Prostate gland (tissue), 2 donors: ENCODE results near the gene AMN. TPM values are rescaled to one million over a fixed set of nuclear protein-coding genes. Genes with fewer than 3 reads are reported as not detected.
"Not testable (repeated sequence)": the region's sequence is repeated elsewhere in the genome, so short reads cannot be mapped to it uniquely, and the experiment has no call there.

Experiments used
- DNase-seq: peaks from one replicate; pipeline ENCODE4 v3.0.0-alpha.2; 2019; ENCODE audit warnings: low spot score
- H3K27ac ChIP-seq, 2 donors: fragments of 200-600 bp; sonication (generic); 2 replicates each; pipeline ENCODE4 v1.5.1; 2017 to 2019
- H3K27me3 ChIP-seq: fragments of 200-600 bp; sonication (generic); replicated peaks from 2 replicates; pipeline ENCODE4 v1.5.1; 2019; ENCODE audit not compliant: insufficient read depth
- H3K36me3 ChIP-seq, 2 donors: fragments of 200-600 bp; sonication (generic); 1 replicate in 1 of 2; 2 replicates in 1 of 2; pipeline versions ENCODE4 v1.5.1 to v1.8.1; 2017 to 2019
- H3K4me1 ChIP-seq: fragments of 200-600 bp; sonication (generic); replicated peaks from 2 replicates; pipeline ENCODE4 v1.5.1; 2019
- H3K4me3 ChIP-seq, 2 donors: fragments of 200-600 bp; sonication (generic); 2 replicates each; pipeline ENCODE4 v1.5.1; 2017 to 2019
- H3K9me3 ChIP-seq: fragments of 200-600 bp; sonication (generic); 2 replicates; pipeline ENCODE4 v1.5.1; 2017
- POLR2A ChIP-seq: fragments of 450-650 bp; IDR thresholded peaks from one replicate; pipeline ENCODE4 v1.6.1; 2016; ENCODE audit warnings: antibody characterized with exemption, mild to moderate bottlenecking
- POLR2AphosphoS5 ChIP-seq: sonication (generic); formaldehyde crosslinking; IDR thresholded peaks from one replicate; pipeline ENCODE4 v1.6.1; 2017; ENCODE audit warnings: antibody characterized with exemption
- WGBS: methylation state at CpG from one replicate; pipeline ENCODE4 v1.1.5; 2018; 5-methylcytosine and 5-hydroxymethylcytosine counted together
- intact Hi-C: fragments of 100-400 bp; cut with DNase I; formaldehyde crosslinking; loops from one replicate; pipeline ENCODE4 v1.14.2; 2022
- total RNA-seq, 2 donors: library from RNA; depleted of rRNA; stranded (reverse); fragments of >200 nt; gene quantifications; one replicate each; pipeline ENCODE4 v1.1.0, GENCODE V29; 2016
- TF ChIP-seq, protein P1 (sequence below), 4 experiments: fragments of 200-600 bp in 2 of 4; fragments of 450-650 bp in 2 of 4; sonication (generic) in 2 of 4; IDR thresholded peaks; 1 replicate in 3 of 4; 2 replicates in 1 of 4; pipeline ENCODE4 v1.5.1; 2016 to 2019; ENCODE audit warnings: antibody characterized with exemption in 4 of 4, mild to moderate bottlenecking in 2 of 4, moderate library complexity in 2 of 4

The AMN gene
- total RNA-seq, 2 donors from 2014 or later = 0.91 to 1.6 TPM

DNA sequence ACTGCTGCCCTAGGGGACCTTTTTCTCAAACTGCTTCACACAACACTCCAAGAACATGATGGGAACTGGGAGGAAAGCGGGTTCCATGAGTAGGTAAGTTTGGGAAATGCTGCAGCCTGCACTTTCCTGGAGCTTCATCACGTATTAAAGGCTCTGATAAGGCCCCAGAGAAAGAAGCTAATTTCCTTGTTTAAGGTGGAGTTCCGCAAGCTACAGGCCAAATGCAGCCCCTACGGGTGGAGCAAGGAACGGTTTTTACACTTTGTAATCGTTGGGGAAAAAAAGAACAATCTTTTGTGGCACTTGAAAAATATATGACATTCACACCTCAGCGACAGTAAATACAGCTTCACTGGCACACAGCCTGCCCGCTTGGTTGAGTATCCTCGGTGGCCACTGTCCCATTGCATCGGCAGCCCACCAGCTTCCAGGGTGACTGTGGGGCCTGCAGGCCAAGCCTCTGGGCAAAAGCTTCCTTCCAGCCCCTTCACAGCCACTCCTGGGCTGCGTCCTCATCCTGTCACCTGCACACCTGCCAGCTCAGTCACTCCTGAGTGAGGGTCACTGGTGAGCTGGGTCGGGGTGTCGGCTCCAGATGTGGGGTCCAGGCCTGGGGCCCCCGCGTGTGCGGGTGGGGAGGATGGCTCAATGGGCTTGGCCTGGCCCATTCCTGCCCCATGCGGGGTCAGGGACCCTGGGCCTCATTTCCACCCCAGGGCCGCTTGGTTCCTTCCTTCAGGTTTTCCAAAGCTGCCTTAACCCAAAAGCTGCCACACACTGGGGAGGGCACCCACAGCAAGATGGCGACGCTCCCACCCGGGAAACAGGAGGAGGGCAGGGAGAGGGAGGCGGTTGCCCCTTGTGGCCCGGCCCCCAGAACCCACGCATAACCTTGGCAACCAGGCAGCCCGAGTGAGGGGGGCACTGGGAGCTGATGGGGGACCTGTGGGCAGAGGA, 2.4 kb downstream of the AMN start:
- H3K4me3 ChIP-seq = no peak overlapping the region
- H3K4me1 ChIP-seq = peaks cover 16% of the 10 kb centered on the region
- no peak overlapping the region for H3K27ac ChIP-seq
- DNase-seq = no peak
- H3K36me3 ChIP-seq = no peaks in the 10 kb centered on the region
- intact Hi-C loops = no loop called here
- TF ChIP-seq, protein P1, sequence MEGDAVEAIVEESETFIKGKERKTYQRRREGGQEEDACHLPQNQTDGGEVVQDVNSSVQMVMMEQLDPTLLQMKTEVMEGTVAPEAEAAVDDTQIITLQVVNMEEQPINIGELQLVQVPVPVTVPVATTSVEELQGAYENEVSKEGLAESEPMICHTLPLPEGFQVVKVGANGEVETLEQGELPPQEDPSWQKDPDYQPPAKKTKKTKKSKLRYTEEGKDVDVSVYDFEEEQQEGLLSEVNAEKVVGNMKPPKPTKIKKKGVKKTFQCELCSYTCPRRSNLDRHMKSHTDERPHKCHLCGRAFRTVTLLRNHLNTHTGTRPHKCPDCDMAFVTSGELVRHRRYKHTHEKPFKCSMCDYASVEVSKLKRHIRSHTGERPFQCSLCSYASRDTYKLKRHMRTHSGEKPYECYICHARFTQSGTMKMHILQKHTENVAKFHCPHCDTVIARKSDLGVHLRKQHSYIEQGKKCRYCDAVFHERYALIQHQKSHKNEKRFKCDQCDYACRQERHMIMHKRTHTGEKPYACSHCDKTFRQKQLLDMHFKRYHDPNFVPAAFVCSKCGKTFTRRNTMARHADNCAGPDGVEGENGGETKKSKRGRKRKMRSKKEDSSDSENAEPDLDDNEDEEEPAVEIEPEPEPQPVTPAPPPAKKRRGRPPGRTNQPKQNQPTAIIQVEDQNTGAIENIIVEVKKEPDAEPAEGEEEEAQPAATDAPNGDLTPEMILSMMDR (IDR thresholded peaks at IDR 0.05) = no peak
- TF ChIP-seq POLR2A = no peak
- no peak for TF ChIP-seq POLR2AphosphoS5
- WGBS = 86% methylated on average over 25 of the region's 25 CpGs
- no peaks in the 10 kb centered on the region for H3K9me3 ChIP-seq
- peaks cover 14% of the 10 kb centered on the region for H3K27me3 ChIP-seq

DNA sequence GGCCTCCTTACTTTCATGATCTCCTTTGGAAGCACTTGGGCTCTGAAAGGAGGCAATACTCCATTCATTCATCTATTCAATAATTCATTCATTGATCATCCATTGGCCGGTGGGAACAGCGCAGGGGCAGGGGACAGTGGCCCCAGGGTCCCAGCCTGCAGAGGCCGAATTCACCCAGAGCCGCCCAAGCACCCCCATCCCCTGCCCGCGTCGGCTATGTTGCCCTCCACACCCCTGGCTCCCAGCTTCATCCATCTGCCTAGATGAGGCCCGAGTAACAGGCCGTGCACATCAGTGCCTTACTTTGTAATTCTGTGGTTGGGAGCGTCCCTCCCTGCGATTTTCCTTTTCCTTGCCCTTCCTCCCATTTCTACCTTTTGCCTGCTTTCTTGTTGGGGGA, 3.2 kb downstream of the AMN start:
- Histone ChIP-seq H3K4me3 (no peak overlapping the region), H3K27ac (no peak overlapping the region), H3K36me3 (no peaks in the 10 kb centered on the region), H3K4me1 (peaks cover 16% of the 10 kb centered on the region), H3K9me3 (no peaks in the 10 kb centered on the region), H3K27me3 (peaks cover 14% of the 10 kb centered on the region)
- intact Hi-C loops = no loop called here
- no peak for DNase-seq
- WGBS = 76% methylated on average over 11 of the region's 11 CpGs
- no peak for TF ChIP-seq POLR2AphosphoS5
- no peak for TF ChIP-seq POLR2A

DNA sequence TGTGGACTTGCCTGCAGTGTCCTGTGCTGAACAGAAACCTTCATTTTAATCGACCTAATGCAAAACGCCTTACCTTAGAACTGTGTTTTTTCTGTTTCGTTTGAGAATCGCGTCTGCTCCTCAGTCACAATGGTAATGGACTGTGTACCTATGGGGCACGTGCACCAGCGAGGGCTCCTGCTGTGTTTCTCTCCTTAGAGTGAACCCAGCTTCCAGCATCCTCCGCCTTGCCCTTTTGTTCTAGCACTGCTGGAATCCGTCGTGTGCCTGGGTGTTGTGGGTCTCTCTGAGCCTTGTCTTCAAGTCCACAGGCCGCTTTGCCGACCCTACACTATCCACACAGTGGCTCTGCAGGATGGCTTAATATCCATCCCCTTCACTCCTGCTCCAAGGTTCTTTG, 3.6 kb downstream of the AMN start:
- H3K27me3 ChIP-seq = peaks cover 14% of the 10 kb centered on the region
- no peak overlapping the region for H3K4me3 ChIP-seq
- TF ChIP-seq, protein P1 (IDR thresholded peaks at IDR 0.05) = no peak
- TF ChIP-seq POLR2A (no peak), POLR2AphosphoS5 (no peak)
- no peak for DNase-seq
- 74% methylated on average over 12 of the region's 12 CpGs for WGBS
- H3K27ac ChIP-seq = no peak overlapping the region
- intact Hi-C loops = no loop called here
- H3K36me3 ChIP-seq = no peaks in the 10 kb centered on the region
- no peaks in the 10 kb centered on the region for H3K9me3 ChIP-seq
- H3K4me1 ChIP-seq = peaks cover 16% of the 10 kb centered on the region

DNA sequence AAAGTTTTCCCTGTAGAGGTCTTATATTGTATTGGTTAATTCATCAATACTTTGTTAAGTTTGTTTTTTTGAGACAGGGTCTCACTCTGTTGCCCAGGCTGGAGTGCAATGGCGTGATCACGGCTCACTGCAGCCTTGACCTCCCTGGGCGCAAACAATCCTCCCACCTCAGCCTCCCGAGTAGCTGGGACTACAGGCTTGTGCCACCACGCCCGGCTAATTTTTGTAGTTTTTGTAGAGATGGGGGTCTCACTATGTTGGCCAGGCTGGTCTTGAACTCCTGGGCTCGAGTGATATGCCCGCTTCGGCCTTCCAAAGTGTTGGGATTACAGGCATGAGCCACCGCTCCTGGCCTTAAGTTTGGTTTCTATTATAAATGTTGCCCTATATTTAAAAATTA, 4.4 kb downstream of the AMN start:
- WGBS = 96% methylated on average over 10 of the region's 10 CpGs
- peaks cover 14% of the 10 kb centered on the region for H3K27me3 ChIP-seq
- H3K9me3 ChIP-seq, H3K36me3 ChIP-seq, intact Hi-C loops, H3K4me3 ChIP-seq, DNase-seq, H3K27ac ChIP-seq: not testable (repeated sequence)
- peaks cover 16% of the 10 kb centered on the region for H3K4me1 ChIP-seq

DNA sequence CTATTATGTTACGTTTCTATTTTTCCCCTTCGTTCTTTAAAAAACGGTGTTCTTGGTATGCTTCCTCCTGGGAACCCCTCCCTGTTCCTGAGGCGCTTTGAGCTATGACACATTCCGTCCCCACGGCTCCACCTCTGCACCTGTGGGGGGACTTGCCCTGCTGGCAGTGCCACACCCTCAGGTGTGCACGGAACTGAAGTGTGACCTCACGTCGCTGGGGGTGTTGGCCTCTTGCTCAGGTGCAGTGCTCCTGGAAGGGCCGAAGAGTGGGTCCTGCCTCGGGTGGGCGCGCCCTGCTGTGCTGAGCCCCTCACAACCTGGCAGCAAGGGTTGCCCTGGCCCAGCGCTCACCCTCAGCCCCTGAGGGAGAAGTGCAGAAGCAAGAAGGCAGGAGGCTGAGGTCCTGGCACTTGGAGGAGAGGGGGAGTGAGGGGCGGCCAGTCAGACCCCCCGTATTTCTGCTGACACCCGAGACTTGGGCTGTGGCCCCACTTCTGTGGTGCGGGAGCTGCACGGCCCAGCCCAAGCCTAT, 4.9 kb downstream of the AMN start:
- Histone ChIP-seq H3K27me3 (peaks cover 14% of the 10 kb centered on the region), H3K4me3 (no peak overlapping the region), H3K4me1 (peaks cover 16% of the 10 kb centered on the region), H3K9me3 (no peaks in the 10 kb centered on the region), H3K27ac (no peak overlapping the region), H3K36me3 (no peaks in the 10 kb centered on the region)
- no peak for DNase-seq
- WGBS = 67% methylated on average over 19 of the region's 19 CpGs
- TF ChIP-seq POLR2AphosphoS5 (no peak), POLR2A (peak; percentile 43)
- TF ChIP-seq, protein P1 (IDR thresholded peaks at IDR 0.05) = no peak
- intact Hi-C loops = no loop called here
